Activated CD8-positive, alpha-beta T cell treated with anti-CD3 and anti-CD28 coated beads for 36 hours (primary cell): ENCODE results near the gene ARSK. TPM values are rescaled to one million over a fixed set of nuclear protein-coding genes. Genes with fewer than 3 reads are reported as not detected.
"Not testable (repeated sequence)": the region's sequence is repeated elsewhere in the genome, so short reads cannot be mapped to it uniquely, and the experiment has no call there.

ENCODE experiments used
- ATAC-seq: fragments of 200-7000 bp; cut with Tn5 transposase; one replicate; pipeline ENCODE4 v1.10.0; 2021; ENCODE audit warnings: mild to moderate bottlenecking, moderate library complexity
- CTCF ChIA-PET: fragments of 350-600 bp; sonication (Branson Sonifier 250); formaldehyde crosslinking; loops from one replicate; lab custom pipeline; 2021; ENCODE audit warnings: antibody characterized with exemption; lab: Charles Lee
- POLR2A ChIA-PET: fragments of 350-600 bp; sonication (Branson Sonifier 250); formaldehyde crosslinking; loops from one replicate; lab custom pipeline; 2021; ENCODE audit warnings: antibody characterized with exemption; lab: Charles Lee
- DNase-seq: peaks from one replicate; pipeline ENCODE4 v3.0.0-alpha.2; 2020
- H3K27ac Mint-ChIP-seq: one replicate; pipeline ENCODE4 v1.8.0; 2021; ENCODE audit warnings: mild to moderate bottlenecking, mixed read lengths
- H3K27me3 Mint-ChIP-seq: one replicate; pipeline ENCODE4 v1.8.0; 2021; ENCODE audit warnings: mixed read lengths
- H3K36me3 Mint-ChIP-seq: one replicate; pipeline ENCODE4 v1.8.0; 2021; ENCODE audit warnings: low read depth, mixed read lengths
- H3K4me1 Mint-ChIP-seq: one replicate; pipeline ENCODE4 v1.8.0; 2021; ENCODE audit warnings: low read depth, mixed read lengths
- H3K4me3 Mint-ChIP-seq: one replicate; pipeline ENCODE4 v1.8.0; 2021; ENCODE audit warnings: mild to moderate bottlenecking, moderate library complexity, mixed read lengths
- H3K9me3 Mint-ChIP-seq: one replicate; pipeline ENCODE4 v1.8.0; 2021; ENCODE audit warnings: mixed read lengths
- CTCF ChIP-seq: fragments of 200-600 bp; IDR thresholded peaks from one replicate; pipeline ENCODE4 v1.8.0; 2022; ENCODE audit warnings: antibody characterized with exemption, mild to moderate bottlenecking
- intact Hi-C: fragments of 100-400 bp; cut with micrococcal nuclease; formaldehyde crosslinking; loops from one replicate; pipeline ENCODE4 v1.10.0; 2022
- total RNA-seq, 2 experiments: library from RNA; stranded (reverse); gene quantifications; one replicate each; pipeline ENCODE4 v1.2.3, GENCODE V29; 2021

ARSK gene
- total RNA-seq, 2 experiments from 2014 or later, result 4.9 to 5.0 TPM

DNA sequence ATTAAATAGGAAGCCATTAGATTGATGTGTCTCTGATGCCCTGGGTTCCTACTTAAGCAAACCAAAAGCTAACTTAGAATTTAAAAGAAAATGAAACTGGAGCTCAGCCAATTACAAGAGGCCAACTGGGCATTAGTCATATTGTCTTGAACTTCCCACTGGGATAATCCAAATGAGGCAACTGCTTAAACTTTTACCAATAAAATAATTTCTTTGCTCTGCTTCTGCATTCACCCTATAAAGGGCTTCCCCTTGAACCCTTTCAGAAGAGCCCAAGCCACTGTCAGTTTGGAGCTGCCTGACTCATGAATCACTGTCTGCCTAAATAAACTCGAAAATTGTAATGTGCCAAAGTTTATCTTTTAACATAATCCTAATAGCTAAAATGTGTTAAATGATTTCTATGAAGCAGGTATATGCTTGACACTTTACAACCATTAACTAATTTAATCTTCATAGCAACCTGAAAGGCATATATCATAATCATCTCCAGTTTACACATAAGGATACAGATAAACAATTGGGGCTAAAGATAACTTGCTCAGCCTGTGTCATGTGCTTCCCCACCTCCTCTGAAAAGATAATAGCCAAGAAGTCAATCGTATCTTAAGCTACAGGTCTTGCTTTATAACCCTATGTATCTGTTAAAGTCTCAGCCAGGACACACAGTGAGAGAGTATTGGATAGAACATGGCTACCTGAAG, 76.5 kb downstream of the ARSK start:
- Mint-ChIP-seq H3K4me3 (peak overlapping the region; percentile 34), H3K36me3 (peaks cover 5% of the 10 kb centered on the region), H3K9me3 (peaks cover 5% of the 10 kb centered on the region), H3K27me3 (no peaks in the 10 kb centered on the region), H3K4me1 (peaks cover 18% of the 10 kb centered on the region), H3K27ac (peak overlapping the region; percentile 96)
- TF ChIP-seq CTCF, result no peak
- peak; percentile 7 for ATAC-seq
- no peak for DNase-seq
- ChIA-PET CTCF (interaction anchor here (1.1 to 2.7 kb wide), 9 partner anchors 8 to 150 kb away, joined by 3 to 14 read pairs (median 4); partner anchors contain the start of genes GPR150 and RFESD), POLR2A (interaction anchor here (1.0 to 2.7 kb wide), 5 partner anchors 9 to 239 kb away, joined by 3 to 23 read pairs (median 5); no protein-coding TSS in a partner anchor)
- intact Hi-C loops, result no loop called here

GRCh38 chr5:95631991-95632675, 77.2 kb downstream of the ARSK start:
- DNase-seq, result peak; percentile 87
- peak; percentile 99 for ATAC-seq
- peaks cover 5% of the 10 kb centered on the region for H3K36me3 Mint-ChIP-seq
- peaks cover 5% of the 10 kb centered on the region for H3K9me3 Mint-ChIP-seq
- TF ChIP-seq CTCF, result no peak
- H3K4me1 Mint-ChIP-seq, result peaks cover 18% of the 10 kb centered on the region
- peaks cover 3% of the 10 kb centered on the region for H3K27me3 Mint-ChIP-seq
- POLR2A ChIA-PET, result interaction anchor here (0.5 to 2.7 kb wide), 9 partner anchors 10 to 238 kb away, joined by 3 to 23 read pairs (median 4); partner anchors contain the start of gene RFESD
- CTCF ChIA-PET, result interaction anchor here (1.2 to 2.7 kb wide), 8 partner anchors 9 to 150 kb away, joined by 3 to 14 read pairs (median 4); partner anchors contain the start of genes GPR150 and RFESD
- intact Hi-C loops, result no loop called here
- H3K27ac Mint-ChIP-seq, result peak overlapping the region; percentile 96
- H3K4me3 Mint-ChIP-seq, result peak overlapping the region; percentile 34

DNA sequence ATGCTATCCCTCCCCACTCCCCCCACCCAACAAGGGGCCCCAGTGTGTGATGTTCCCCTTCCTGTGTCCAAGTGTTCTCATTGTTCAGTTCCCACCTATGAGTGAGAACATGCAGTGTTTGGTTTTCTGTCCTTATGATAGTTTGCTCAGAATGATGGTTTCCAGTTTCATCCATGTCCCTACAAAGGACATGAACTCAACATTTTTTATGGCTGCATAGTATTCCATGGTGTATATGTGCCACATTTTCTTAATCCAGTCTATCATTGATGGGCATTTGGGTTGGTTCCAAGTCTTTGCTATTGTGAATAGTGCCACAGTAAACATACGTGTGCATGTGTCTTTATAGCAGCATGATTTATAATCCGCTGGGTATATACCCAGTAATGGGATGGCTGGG, 78.0 kb downstream of the ARSK start:
- ChIA-PET POLR2A (interaction anchor here (0.6 to 2.7 kb wide), 4 partner anchors 11 to 237 kb away, joined by 3 to 23 read pairs (median 6); partner anchors contain the start of gene RFESD), CTCF (interaction anchor here (1.4 to 2.7 kb wide), 3 partner anchors 8 to 14 kb away, joined by 4 to 14 read pairs (median 10); partner anchors contain the start of gene RFESD)
- peaks cover 18% of the 10 kb centered on the region for H3K4me1 Mint-ChIP-seq
- intact Hi-C loops, H3K9me3 Mint-ChIP-seq, DNase-seq, H3K4me3 Mint-ChIP-seq, H3K27me3 Mint-ChIP-seq, ATAC-seq, H3K36me3 Mint-ChIP-seq, H3K27ac Mint-ChIP-seq: not testable (repeated sequence)

DNA sequence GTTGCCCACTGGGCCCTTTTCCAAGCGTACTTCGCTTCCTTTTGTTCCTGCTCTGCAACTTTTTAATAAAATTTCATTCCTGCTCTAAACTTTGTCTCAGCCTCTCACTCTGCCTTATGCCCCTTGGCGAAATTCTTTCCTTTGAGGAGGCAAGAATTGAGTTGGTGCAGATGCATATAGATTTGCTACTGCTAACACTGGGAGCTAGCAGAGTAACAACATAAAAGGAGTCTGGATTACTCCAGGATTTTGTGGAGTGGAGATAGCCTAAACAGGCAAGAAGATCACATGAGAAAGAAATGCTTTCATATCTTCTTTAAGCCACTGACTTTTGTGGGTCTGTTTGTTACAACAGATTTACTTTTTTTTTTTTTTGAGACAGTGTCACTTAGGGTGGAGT, 78.8 kb downstream of the ARSK start:
- Mint-ChIP-seq H3K4me3 (no peak overlapping the region), H3K9me3 (peaks cover 5% of the 10 kb centered on the region), H3K36me3 (peaks cover 5% of the 10 kb centered on the region), H3K4me1 (peaks cover 21% of the 10 kb centered on the region), H3K27ac (no peak overlapping the region), H3K27me3 (peaks cover 6% of the 10 kb centered on the region)
- DNase-seq (no peak), ATAC-seq (no peak)
- no peak for TF ChIP-seq CTCF
- ChIA-PET POLR2A (no interaction called here), CTCF (interaction anchor here (2.8 kb wide), 1 partner anchor 10 kb away, joined by 15 read pairs; no protein-coding TSS in a partner anchor)
- intact Hi-C loops, result no loop called here

GRCh38 chr5:95634081-95634480, 79.2 kb downstream of the ARSK start:
- Mint-ChIP-seq H3K36me3 (peaks cover 5% of the 10 kb centered on the region), H3K27me3 (peaks cover 7% of the 10 kb centered on the region), H3K9me3 (peaks cover 5% of the 10 kb centered on the region), H3K4me3 (no peak overlapping the region), H3K4me1 (peaks cover 21% of the 10 kb centered on the region), H3K27ac (no peak overlapping the region)
- no peak for TF ChIP-seq CTCF
- intact Hi-C loops, result no loop called here
- DNase-seq, result no peak
- no peak for ATAC-seq
- POLR2A ChIA-PET, result interaction anchor here (1.2 kb wide), 1 partner anchor 12 kb away, joined by 4 read pairs; no protein-coding TSS in a partner anchor
- CTCF ChIA-PET, result interaction anchor here (1.3 to 2.8 kb wide), 2 partner anchors 10 to 12 kb away, joined by 3 to 15 read pairs; no protein-coding TSS in a partner anchor
